Endothelial cell (in vitro differentiated cells): Measurements from ENCODE around the gene COL6A3. TPM values are rescaled to one million over a fixed set of nuclear protein-coding genes. Genes with fewer than 3 reads are reported as not detected.

Experiments used
- DNase-seq: peaks from one replicate; pipeline ENCODE4 v3.0.0; 2021; ENCODE audit warnings: low spot score
- H3K27ac Mint-ChIP-seq: one replicate; pipeline ENCODE4 v1.8.0; 2021; ENCODE audit warnings: mixed read lengths, inconsistent platforms; ENCODE audit not compliant: unreplicated experiment
- H3K27me3 Mint-ChIP-seq: one replicate; pipeline ENCODE4 v1.8.0; 2021; ENCODE audit warnings: mild to moderate bottlenecking, moderate library complexity, mixed read lengths, inconsistent platforms; ENCODE audit not compliant: unreplicated experiment
- H3K36me3 Mint-ChIP-seq: one replicate; pipeline ENCODE4 v1.8.0; 2021; ENCODE audit warnings: mild to moderate bottlenecking, low read depth, mixed read lengths, inconsistent platforms; ENCODE audit not compliant: unreplicated experiment
- H3K4me1 Mint-ChIP-seq: one replicate; pipeline ENCODE4 v1.8.0; 2021; ENCODE audit warnings: mild to moderate bottlenecking, mixed read lengths, inconsistent platforms; ENCODE audit not compliant: unreplicated experiment
- H3K4me3 Mint-ChIP-seq: one replicate; pipeline ENCODE4 v1.8.0; 2021; ENCODE audit warnings: mild to moderate bottlenecking, mixed read lengths, inconsistent platforms; ENCODE audit not compliant: unreplicated experiment
- H3K9me3 Mint-ChIP-seq: one replicate; pipeline ENCODE4 v1.8.0; 2021; ENCODE audit warnings: mixed read lengths, inconsistent platforms; ENCODE audit not compliant: unreplicated experiment
- CTCF ChIP-seq: fragments of 200-600 bp; sonication (generic); IDR thresholded peaks from one replicate; pipeline ENCODE4 v1.5.0; 2021; ENCODE audit warnings: antibody characterized with exemption; ENCODE audit not compliant: unreplicated experiment
- total RNA-seq: library from RNA; stranded (reverse); fragmentation: NEBNext Ultra II Directional; extraction: Animal tissue kit (Norgen Biotek cat#: 25700); gene quantifications from one replicate; pipeline ENCODE4 v1.2.1, GENCODE V29; 2021; ENCODE audit not compliant: unreplicated experiment

COL6A3 gene
- total RNA-seq, 1 donor from 2014 or later, result 1.6 TPM

DNA sequence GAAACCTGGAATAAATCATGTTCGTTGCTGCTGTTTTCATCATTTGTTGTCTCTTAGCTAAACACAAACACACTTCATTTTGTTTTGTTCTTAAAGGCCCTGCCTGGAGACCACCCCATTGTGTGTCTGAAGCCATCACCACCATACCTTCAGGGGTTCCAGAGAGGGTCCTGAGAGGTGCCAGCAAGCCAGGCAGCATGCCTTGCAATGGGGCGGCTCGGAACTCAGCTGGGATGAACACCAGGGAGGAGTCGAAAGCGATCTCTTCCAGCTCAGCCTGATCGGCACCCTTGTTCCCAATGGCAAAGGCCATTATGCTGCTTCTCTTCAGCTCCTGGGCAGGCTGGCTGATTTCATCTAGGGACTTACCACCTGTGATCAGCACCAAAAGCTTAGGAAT is 33.2 kb downstream of the COL6A3 start:
- Mint-ChIP-seq H3K4me1 (no peaks in the 10 kb centered on the region), H3K27me3 (peaks cover 4% of the 10 kb centered on the region), H3K36me3 (no peaks in the 10 kb centered on the region), H3K4me3 (no peak overlapping the region), H3K27ac (no peak overlapping the region), H3K9me3 (no peaks in the 10 kb centered on the region)
- no peak for DNase-seq
- TF ChIP-seq CTCF, result no peak

GRCh38 chr2:237379636-237380035 is 34.3 kb downstream of the COL6A3 start:
- no peak for TF ChIP-seq CTCF
- H3K27me3 Mint-ChIP-seq, result peaks cover 3% of the 10 kb centered on the region
- no peak overlapping the region for H3K4me3 Mint-ChIP-seq
- H3K4me1 Mint-ChIP-seq, result no peaks in the 10 kb centered on the region
- no peak overlapping the region for H3K27ac Mint-ChIP-seq
- no peaks in the 10 kb centered on the region for H3K36me3 Mint-ChIP-seq
- H3K9me3 Mint-ChIP-seq, result no peaks in the 10 kb centered on the region
- DNase-seq, result no peak

- no peak for TF ChIP-seq CTCF
- DNase-seq, result no peak
- Mint-ChIP-seq H3K36me3 (no peaks in the 10 kb centered on the region), H3K4me3 (no peak overlapping the region), H3K27ac (no peak overlapping the region), H3K9me3 (no peaks in the 10 kb centered on the region), H3K4me1 (no peaks in the 10 kb centered on the region), H3K27me3 (peaks cover 3% of the 10 kb centered on the region)
Observed at GRCh38 chr2:237378650-237379049, 35.3 kb downstream of the COL6A3 start.

DNA sequence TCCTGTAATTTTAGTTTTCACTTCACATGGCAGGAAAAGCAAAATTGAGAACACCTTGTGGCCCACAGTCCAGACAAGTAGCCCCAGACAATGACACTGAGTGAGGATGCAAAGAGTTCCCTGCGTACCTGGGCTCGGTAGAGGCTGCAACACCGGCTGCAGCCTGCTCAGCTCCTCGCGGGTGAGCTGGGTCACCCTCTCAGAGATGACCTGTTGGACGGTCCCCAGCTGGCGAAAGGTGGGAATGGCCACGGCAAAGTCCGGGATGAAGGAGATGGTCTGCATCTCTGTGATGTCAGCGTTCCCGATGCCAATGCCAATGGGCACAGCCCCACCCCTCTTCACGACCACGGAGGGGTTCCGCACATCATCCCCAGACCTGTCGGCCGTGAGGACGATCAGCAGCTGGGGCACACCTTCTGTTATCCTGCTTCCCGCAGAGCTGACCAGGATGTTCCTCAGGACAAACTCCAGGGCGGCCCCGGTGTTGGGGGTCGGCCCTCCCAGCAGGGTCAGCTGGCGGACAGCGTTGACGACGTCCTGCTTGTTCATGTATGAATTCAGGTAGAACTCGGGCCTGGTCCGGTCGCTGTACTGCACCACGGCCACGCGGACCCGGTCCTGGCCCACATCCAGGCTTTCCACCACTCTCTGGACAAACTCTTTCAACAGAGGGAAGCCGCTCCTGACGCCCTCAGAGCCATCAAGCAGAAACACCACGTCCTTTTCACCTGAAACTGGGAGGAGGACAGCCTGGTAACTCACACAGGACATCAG is 39.5 kb downstream of the COL6A3 start:
- H3K27me3 Mint-ChIP-seq, result no peaks in the 10 kb centered on the region

More for the DNA sequence above, 39.5 kb downstream of the COL6A3 start:
- no peak for TF ChIP-seq CTCF
- Mint-ChIP-seq H3K4me3 (no peak overlapping the region), H3K36me3 (no peaks in the 10 kb centered on the region), H3K27ac (no peak overlapping the region), H3K9me3 (no peaks in the 10 kb centered on the region), H3K4me1 (no peaks in the 10 kb centered on the region)
- DNase-seq, result no peak
